Fibroblast of skin of back (primary cell): ENCODE data around the gene KLHL29. TPM values are rescaled to one million over a fixed set of nuclear protein-coding genes. Genes with fewer than 3 reads are reported as not detected.
"Not testable (repeated sequence)": the region's sequence is repeated elsewhere in the genome, so short reads cannot be mapped to it uniquely, and the experiment has no call there.

Experiments used
- DNase-seq: peaks from one replicate; pipeline ENCODE4 v3.0.0-alpha.2; 2013
- polyA plus RNA-seq, 2 experiments: library from polyadenylated mRNA; unstranded; fragments of 120-200 nt; gene quantifications; one replicate each; pipeline ENCODE4 v1.2.1, GENCODE V29; 2013; ENCODE audit not compliant: insufficient read length in 2 of 2

The KLHL29 gene
- 5.0 TPM for polyA plus RNA-seq (2013, experiment 1 of 2; ENCODE audit: insufficient read length)
- polyA plus RNA-seq (2013, experiment 2 of 2; ENCODE audit: insufficient read length), result 6.8 TPM

GRCh38 chr2:23384551-23385343, at the start of gene KLHL29:
Gene KLHL29 (plus strand): TSS chr2:23385179. CDS start chr2:23562197, 177,018 bp downstream.
- peak; percentile 78 for DNase-seq

- DNase-seq, result no peak
Observed at GRCh38 chr2:23335550-23335949, 49.4 kb upstream of the KLHL29 start.

GRCh38 chr2:23342075-23342474, 42.9 kb upstream of the KLHL29 start:
- DNase-seq, result no peak

GRCh38 chr2:23346029-23346428, 39.0 kb upstream of the KLHL29 start:
- DNase-seq, result no peak

GRCh38 chr2:23346781-23347180, 38.2 kb upstream of the KLHL29 start:
- no peak for DNase-seq

GRCh38 chr2:23347471-23348092, 37.4 kb upstream of the KLHL29 start:
- DNase-seq, result no peak

GRCh38 chr2:23348093-23348481, 36.9 kb upstream of the KLHL29 start:
- DNase-seq, result not testable (repeated sequence)

GRCh38 chr2:23349508-23349907, 35.5 kb upstream of the KLHL29 start:
- no peak for DNase-seq

- DNase-seq, result peak; percentile 17
Observed at GRCh38 chr2:23350041-23350791, 34.8 kb upstream of the KLHL29 start.

GRCh38 chr2:23350792-23351355, 34.1 kb upstream of the KLHL29 start:
- DNase-seq, result no peak

GRCh38 chr2:23351388-23352141, 33.4 kb upstream of the KLHL29 start:
- DNase-seq, result peak; percentile 85

GRCh38 chr2:23354554-23354953, 30.4 kb upstream of the KLHL29 start:
- DNase-seq, result no peak

GRCh38 chr2:23355001-23355400, 30.0 kb upstream of the KLHL29 start:
- no peak for DNase-seq

- no peak for DNase-seq
Observed at GRCh38 chr2:23356711-23357110, 28.3 kb upstream of the KLHL29 start.

GRCh38 chr2:23359631-23360567, 25.1 kb upstream of the KLHL29 start:
- no peak for DNase-seq

GRCh38 chr2:23360571-23361125, 24.3 kb upstream of the KLHL29 start:
- DNase-seq, result peak; percentile 36

GRCh38 chr2:23361152-23361551, 23.8 kb upstream of the KLHL29 start:
- peak; percentile 9 for DNase-seq

GRCh38 chr2:23363268-23363667, 21.7 kb upstream of the KLHL29 start:
- DNase-seq, result no peak

GRCh38 chr2:23363831-23364230, 21.1 kb upstream of the KLHL29 start:
- no peak for DNase-seq

GRCh38 chr2:23366720-23367119, 18.3 kb upstream of the KLHL29 start:
- no peak for DNase-seq

- peak; percentile 67 for DNase-seq
Observed at GRCh38 chr2:23367760-23368159, 17.2 kb upstream of the KLHL29 start.
